LNCaP clone FGC (cell line): ENCODE data around the gene CDK14.

Source experiments
- DNase-seq: peaks from one replicate; pipeline ENCODE4 v3.0.0-alpha.2; 2011; ENCODE audit warnings: low read depth
- H3K4me3 ChIP-seq: 2 replicates; pipeline ENCODE4 v1.5.1; 2011; ENCODE audit warnings: mild to moderate bottlenecking, low read depth, low read length, control low read depth
- CTCF ChIP-seq: IDR thresholded peaks from 2 replicates; pipeline ENCODE4 v1.5.1; 2012; ENCODE audit warnings: mild to moderate bottlenecking; ENCODE audit not compliant: control insufficient read depth, insufficient read depth; ENCODE audit errors: extremely low read depth

Gene CDK14

DNA sequence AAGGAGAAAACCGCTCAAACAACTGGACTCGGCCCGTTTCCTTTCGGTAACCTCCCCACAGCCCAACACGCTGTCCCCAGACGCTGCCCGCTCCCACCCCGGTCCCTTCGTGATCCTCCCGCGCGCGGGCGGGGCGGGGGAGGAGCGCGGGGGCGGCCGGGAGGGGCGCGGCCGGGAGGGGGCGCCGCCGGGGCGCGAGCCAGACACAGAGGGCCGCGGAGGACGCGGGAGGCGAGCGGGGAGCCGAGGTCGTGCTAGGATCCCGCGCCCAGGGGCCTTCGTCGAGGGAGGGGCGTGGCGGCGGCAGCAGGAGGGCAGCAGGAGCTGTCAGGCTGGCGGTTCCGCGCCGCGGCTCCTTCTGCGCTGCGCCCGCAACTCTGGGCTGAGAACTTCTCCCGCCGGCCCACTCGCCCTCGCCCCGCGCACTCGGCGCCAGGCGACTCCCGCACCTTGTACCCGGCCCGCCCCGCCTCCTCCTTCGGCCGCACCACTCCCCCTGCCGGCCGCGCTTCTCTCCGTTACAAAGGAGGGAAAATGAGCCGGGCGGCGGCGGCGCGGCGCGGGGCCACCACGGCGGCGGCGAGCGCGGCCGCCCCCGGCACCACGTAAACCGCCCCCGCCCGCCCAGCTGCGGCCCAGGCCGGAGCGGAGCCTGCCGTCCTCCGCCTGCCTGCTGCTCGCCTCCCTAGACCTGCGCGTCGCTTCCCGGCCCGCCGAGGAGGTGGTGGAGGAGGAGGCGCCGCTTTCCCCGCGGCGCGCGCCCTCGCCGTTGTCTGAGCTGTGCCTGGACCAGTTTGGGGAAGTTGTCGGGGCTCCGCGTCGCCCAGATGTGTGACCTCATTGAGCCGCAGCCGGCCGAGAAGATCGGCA, at the start of gene CDK14:
Gene CDK14 (plus strand): TSS at position 521 of the 870 bp plus-strand sequence. CDS start 307 bp downstream, at position 828.
- H3K4me3 ChIP-seq: peak within 1 kb of the TSS; percentile 85
- TF ChIP-seq CTCF: peak; percentile 71
- DNase-seq: no peak

DNA sequence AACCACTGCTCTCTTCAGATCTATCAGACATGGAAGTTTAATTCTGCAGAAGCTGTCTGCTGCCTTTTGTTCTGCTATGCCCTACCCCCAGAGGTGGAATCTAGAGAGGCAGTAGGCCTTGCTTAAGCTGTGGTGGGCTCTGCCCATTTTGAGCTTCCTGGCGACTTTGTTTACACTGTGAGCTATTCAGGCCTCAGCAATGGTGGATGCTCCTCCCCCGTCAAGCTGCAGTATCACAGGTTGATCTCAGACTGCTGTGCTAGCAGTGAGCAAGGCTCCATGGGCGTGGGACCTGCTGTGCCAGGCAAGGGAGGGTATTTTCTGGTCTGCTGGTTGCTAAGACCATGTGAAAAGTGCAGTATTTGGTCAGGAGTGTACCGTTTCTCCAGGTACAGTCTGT, 45.1 kb upstream of the CDK14 start:
- no peak overlapping the region for H3K4me3 ChIP-seq
- DNase-seq: no peak
- no peak for TF ChIP-seq CTCF

GRCh38 chr7:90552521-90552920, 43.6 kb upstream of the CDK14 start:
- no peak for DNase-seq
- no peak overlapping the region for H3K4me3 ChIP-seq
- peak; percentile 26; the same call in 1 of the 2 replicates for TF ChIP-seq CTCF

- no peak overlapping the region for H3K4me3 ChIP-seq
- no peak for TF ChIP-seq CTCF
- no peak for DNase-seq
Measured at GRCh38 chr7:90560730-90561129, 35.4 kb upstream of the CDK14 start.

- TF ChIP-seq CTCF: no peak
- H3K4me3 ChIP-seq: no peak overlapping the region
- no peak for DNase-seq
Measured at GRCh38 chr7:90563286-90563685, 32.8 kb upstream of the CDK14 start.

GRCh38 chr7:90564455-90564854, 31.7 kb upstream of the CDK14 start:
- TF ChIP-seq CTCF: no peak
- no peak for DNase-seq

More at GRCh38 chr7:90564455-90564854, 31.7 kb upstream of the CDK14 start:
- H3K4me3 ChIP-seq: no peak overlapping the region
